T-helper 1 cell treated with Interleukin-12 subunit alpha and Interleukin-12 subunit beta and Interleukin-4 antibody, amounts not matched to agents 30 μg/mL and 1 μg/mL, for 36 hours (primary cell): Measurements from ENCODE around the gene ZSWIM4.
A peak's percentile ranks its signal among the peaks of the same experiment; 100 is the strongest.
"Not testable (repeated sequence)": the region's sequence is repeated elsewhere in the genome, so short reads cannot be mapped to it uniquely, and the experiment has no call there.

Experiments used
- H3K27ac Mint-ChIP-seq: one replicate; pipeline ENCODE4 v1.8.0; 2021; ENCODE audit warnings: mild to moderate bottlenecking, mixed read lengths
- H3K27me3 Mint-ChIP-seq: one replicate; pipeline ENCODE4 v1.8.0; 2021; ENCODE audit warnings: low read depth, mixed read lengths
- H3K36me3 Mint-ChIP-seq: one replicate; pipeline ENCODE4 v1.8.0; 2021; ENCODE audit warnings: low read depth, mixed read lengths
- H3K4me1 Mint-ChIP-seq: one replicate; pipeline ENCODE4 v1.8.0; 2021; ENCODE audit warnings: low read depth, mixed read lengths
- H3K4me3 Mint-ChIP-seq: one replicate; pipeline ENCODE4 v1.8.0; 2021; ENCODE audit warnings: mild to moderate bottlenecking, moderate library complexity, mixed read lengths
- H3K9me3 Mint-ChIP-seq: one replicate; pipeline ENCODE4 v1.8.0; 2021; ENCODE audit warnings: mixed read lengths

The ZSWIM4 gene

GRCh38 chr19:13790354-13790753 is 4.9 kb upstream of the ZSWIM4 start:
- no peaks in the 10 kb centered on the region for H3K27me3 Mint-ChIP-seq
- H3K4me3 Mint-ChIP-seq = no peak overlapping the region
- H3K4me1 Mint-ChIP-seq = peaks cover 26% of the 10 kb centered on the region
- H3K9me3 Mint-ChIP-seq = no peaks in the 10 kb centered on the region
- no peaks in the 10 kb centered on the region for H3K36me3 Mint-ChIP-seq
- H3K27ac Mint-ChIP-seq = peak overlapping the region; percentile 52

GRCh38 chr19:13793317-13793716 is 1.9 kb upstream of the ZSWIM4 start:
- H3K4me1 Mint-ChIP-seq = peaks cover 34% of the 10 kb centered on the region
- H3K36me3 Mint-ChIP-seq, H3K9me3 Mint-ChIP-seq, H3K27ac Mint-ChIP-seq, H3K27me3 Mint-ChIP-seq, H3K4me3 Mint-ChIP-seq: not testable (repeated sequence)

GRCh38 chr19:13794398-13794756 is 866 bp upstream of the ZSWIM4 start:
- Mint-ChIP-seq H3K4me1 (peaks cover 29% of the 10 kb centered on the region), H3K9me3 (no peaks in the 10 kb centered on the region), H3K27ac (peak overlapping the region; percentile 75), H3K27me3 (no peaks in the 10 kb centered on the region), H3K4me3 (peak overlapping the region; percentile 97), H3K36me3 (no peaks in the 10 kb centered on the region)

GRCh38 chr19:13795595-13796300 is 505 bp downstream of the ZSWIM4 start:
- Mint-ChIP-seq H3K27me3 (no peaks in the 10 kb centered on the region), H3K4me3 (peak overlapping the region; percentile 90), H3K4me1 (peaks cover 23% of the 10 kb centered on the region), H3K36me3 (no peaks in the 10 kb centered on the region), H3K27ac (peak overlapping the region; percentile 83), H3K9me3 (no peaks in the 10 kb centered on the region)

- Mint-ChIP-seq H3K27me3 (no peaks in the 10 kb centered on the region), H3K4me3 (peak overlapping the region; percentile 90), H3K4me1 (peaks cover 28% of the 10 kb centered on the region), H3K36me3 (peaks cover 4% of the 10 kb centered on the region), H3K27ac (peak overlapping the region; percentile 83), H3K9me3 (no peaks in the 10 kb centered on the region)
These were observed 1.2 kb downstream of the ZSWIM4 start for GRCh38 chr19:13796301-13797057.

GRCh38 chr19:13797058-13797440 is 1.8 kb downstream of the ZSWIM4 start:
- Mint-ChIP-seq H3K4me3 (no peak overlapping the region), H3K4me1 (peaks cover 28% of the 10 kb centered on the region), H3K27ac (no peak overlapping the region), H3K27me3 (no peaks in the 10 kb centered on the region), H3K36me3 (peaks cover 4% of the 10 kb centered on the region), H3K9me3 (no peaks in the 10 kb centered on the region)

GRCh38 chr19:13797870-13798269 is 2.6 kb downstream of the ZSWIM4 start:
- no peak overlapping the region for H3K27ac Mint-ChIP-seq
- peaks cover 28% of the 10 kb centered on the region for H3K4me1 Mint-ChIP-seq
- H3K9me3 Mint-ChIP-seq = no peaks in the 10 kb centered on the region
- peaks cover 4% of the 10 kb centered on the region for H3K36me3 Mint-ChIP-seq
- no peak overlapping the region for H3K4me3 Mint-ChIP-seq
- H3K27me3 Mint-ChIP-seq = no peaks in the 10 kb centered on the region

GRCh38 chr19:13799669-13800068 is 4.4 kb downstream of the ZSWIM4 start:
- H3K27me3 Mint-ChIP-seq = no peaks in the 10 kb centered on the region
- H3K27ac Mint-ChIP-seq = no peak overlapping the region
- H3K9me3 Mint-ChIP-seq = no peaks in the 10 kb centered on the region
- H3K4me1 Mint-ChIP-seq = peaks cover 22% of the 10 kb centered on the region
- H3K36me3 Mint-ChIP-seq = peaks cover 4% of the 10 kb centered on the region
- H3K4me3 Mint-ChIP-seq = no peak overlapping the region

- Mint-ChIP-seq H3K4me1 (peaks cover 4% of the 10 kb centered on the region), H3K9me3 (no peaks in the 10 kb centered on the region), H3K27me3 (no peaks in the 10 kb centered on the region), H3K4me3 (no peak overlapping the region), H3K27ac (no peak overlapping the region), H3K36me3 (peaks cover 9% of the 10 kb centered on the region)
These were observed 7.8 kb downstream of the ZSWIM4 start for GRCh38 chr19:13803038-13803437.

- Mint-ChIP-seq H3K27ac (no peak overlapping the region), H3K4me1 (peaks cover 4% of the 10 kb centered on the region), H3K9me3 (no peaks in the 10 kb centered on the region), H3K4me3 (no peak overlapping the region), H3K36me3 (peaks cover 13% of the 10 kb centered on the region), H3K27me3 (no peaks in the 10 kb centered on the region)
These were observed 9.8 kb downstream of the ZSWIM4 start for GRCh38 chr19:13804830-13805683.

- no peak overlapping the region for H3K27ac Mint-ChIP-seq
- H3K27me3 Mint-ChIP-seq = no peaks in the 10 kb centered on the region
- H3K36me3 Mint-ChIP-seq = peaks cover 12% of the 10 kb centered on the region
- H3K9me3 Mint-ChIP-seq = no peaks in the 10 kb centered on the region
- H3K4me1 Mint-ChIP-seq = no peaks in the 10 kb centered on the region
- H3K4me3 Mint-ChIP-seq = no peak overlapping the region
These were observed 11.5 kb downstream of the ZSWIM4 start for GRCh38 chr19:13806728-13807127.

GRCh38 chr19:13807421-13808021 is 12.3 kb downstream of the ZSWIM4 start:
- H3K4me3 Mint-ChIP-seq = no peak overlapping the region
- H3K27me3 Mint-ChIP-seq = no peaks in the 10 kb centered on the region
- H3K9me3 Mint-ChIP-seq = no peaks in the 10 kb centered on the region
- peaks cover 12% of the 10 kb centered on the region for H3K36me3 Mint-ChIP-seq
- H3K27ac Mint-ChIP-seq = no peak overlapping the region
- no peaks in the 10 kb centered on the region for H3K4me1 Mint-ChIP-seq

- H3K36me3 Mint-ChIP-seq = peaks cover 17% of the 10 kb centered on the region
- no peak overlapping the region for H3K4me3 Mint-ChIP-seq
- H3K9me3 Mint-ChIP-seq = no peaks in the 10 kb centered on the region
- H3K4me1 Mint-ChIP-seq = no peaks in the 10 kb centered on the region
- H3K27me3 Mint-ChIP-seq = no peaks in the 10 kb centered on the region
- H3K27ac Mint-ChIP-seq = no peak overlapping the region
These were observed 13.6 kb downstream of the ZSWIM4 start for GRCh38 chr19:13808856-13809255.

- H3K9me3 Mint-ChIP-seq = no peaks in the 10 kb centered on the region
- peaks cover 19% of the 10 kb centered on the region for H3K36me3 Mint-ChIP-seq
- H3K27me3 Mint-ChIP-seq = no peaks in the 10 kb centered on the region
- no peak overlapping the region for H3K27ac Mint-ChIP-seq
- H3K4me3 Mint-ChIP-seq = no peak overlapping the region
- no peaks in the 10 kb centered on the region for H3K4me1 Mint-ChIP-seq
These were observed 17.3 kb downstream of the ZSWIM4 start for GRCh38 chr19:13812544-13812943.
